HG03469 (cell line): ENCODE results near the gene MON2.
"Not testable (repeated sequence)": the region's sequence is repeated elsewhere in the genome, so short reads cannot be mapped to it uniquely, and the experiment has no call there.

Experiments
- ATAC-seq: cut with Tn5 transposase; IDR thresholded peaks from one replicate; pipeline ENCODE4 v1.9.1; 2021; ENCODE audit warnings: mild to moderate bottlenecking, moderate library complexity, moderate number of reproducible peaks; ENCODE audit not compliant: unreplicated experiment

Gene MON2

DNA sequence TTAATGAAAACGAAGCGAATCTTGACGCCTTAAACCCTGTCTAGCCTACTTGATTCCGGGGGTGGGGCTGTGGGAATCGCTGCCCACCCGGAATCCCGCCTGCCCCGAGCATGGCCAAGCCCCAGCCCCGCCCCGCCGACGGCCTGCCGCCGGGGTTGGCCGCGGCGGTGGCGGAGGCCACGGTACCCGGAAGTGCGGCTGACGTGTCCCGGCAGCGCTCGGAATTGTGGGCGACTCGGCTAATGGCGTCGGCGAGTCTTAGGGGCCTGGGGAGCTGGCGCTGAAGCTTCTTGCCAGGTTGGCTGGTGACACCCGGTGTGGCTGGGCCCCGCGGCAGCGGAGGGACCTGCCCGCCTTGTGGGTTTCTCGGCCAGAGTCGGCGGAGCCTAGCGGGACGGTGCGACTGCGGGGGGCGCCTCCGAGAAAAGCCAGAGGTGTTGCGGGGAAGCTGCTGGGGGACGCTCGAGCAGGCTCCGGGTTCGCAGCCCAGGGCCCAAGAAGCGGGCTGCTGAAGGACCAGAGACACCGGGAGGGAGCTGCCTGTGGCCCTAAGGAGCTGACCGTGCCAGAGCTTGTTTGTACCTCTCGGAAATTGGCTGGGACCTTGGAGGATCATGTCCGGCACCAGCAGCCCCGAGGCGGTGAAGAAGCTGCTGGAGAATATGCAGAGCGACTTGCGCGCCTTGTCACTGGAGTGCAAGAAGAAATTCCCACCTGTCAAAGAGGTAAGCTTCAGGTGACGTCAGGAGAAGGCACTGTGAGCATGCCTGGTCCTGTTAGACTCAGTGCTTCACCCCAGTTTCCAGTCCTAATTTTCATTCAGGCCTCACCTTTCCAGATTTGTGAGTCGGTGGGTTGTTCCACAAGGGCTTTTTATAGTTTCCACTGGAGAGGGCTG is at the start of gene MON2:
Gene MON2 (plus strand): TSS at position 233 of the 898 bp plus-strand sequence. CDS start 382 bp downstream, at position 615.
- ATAC-seq, result peak; percentile 87

GRCh38 chr12:62426089-62426488 is 40.5 kb upstream of the MON2 start:
- ATAC-seq, result no peak

- ATAC-seq, result no peak
Observed at GRCh38 chr12:62429457-62429856, 37.2 kb upstream of the MON2 start.

DNA sequence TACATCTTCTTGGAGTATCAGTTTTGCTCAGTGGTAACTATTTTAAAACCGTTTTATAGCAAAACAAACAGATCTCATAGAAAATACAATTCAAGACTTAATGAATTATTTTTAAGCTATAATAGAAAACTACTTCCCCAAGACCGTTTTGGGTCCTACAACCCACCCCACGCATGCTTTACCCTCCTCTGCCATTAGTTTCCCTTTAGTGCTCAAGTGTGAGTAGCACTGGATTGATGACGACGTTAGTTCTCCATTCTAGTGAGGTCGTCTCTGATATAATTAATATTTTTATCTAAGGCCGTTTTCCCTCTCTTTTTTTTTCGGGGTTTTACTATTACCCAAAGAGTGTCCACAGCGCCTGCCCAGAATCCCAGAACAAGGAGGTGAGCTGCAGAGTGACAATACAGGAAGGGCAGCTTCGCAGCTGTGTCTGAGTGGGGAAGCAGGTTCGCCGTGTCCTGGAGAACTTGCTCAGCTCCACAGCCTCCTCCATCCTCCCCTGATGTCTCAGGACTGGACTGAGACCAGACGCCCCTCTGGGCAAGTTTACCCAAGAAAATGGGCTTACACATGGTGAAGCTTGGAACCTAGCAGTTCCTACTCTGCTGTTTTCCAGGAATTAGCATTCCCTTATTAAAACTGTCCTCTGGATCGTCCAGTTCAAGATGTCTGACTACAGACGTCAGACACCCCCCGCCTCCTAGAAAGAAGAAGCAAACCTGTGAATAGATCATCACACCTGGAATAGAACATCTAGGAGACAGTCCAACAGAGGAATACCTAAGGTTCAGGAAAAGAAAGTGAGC is 31.9 kb upstream of the MON2 start:
- ATAC-seq, result no peak

DNA sequence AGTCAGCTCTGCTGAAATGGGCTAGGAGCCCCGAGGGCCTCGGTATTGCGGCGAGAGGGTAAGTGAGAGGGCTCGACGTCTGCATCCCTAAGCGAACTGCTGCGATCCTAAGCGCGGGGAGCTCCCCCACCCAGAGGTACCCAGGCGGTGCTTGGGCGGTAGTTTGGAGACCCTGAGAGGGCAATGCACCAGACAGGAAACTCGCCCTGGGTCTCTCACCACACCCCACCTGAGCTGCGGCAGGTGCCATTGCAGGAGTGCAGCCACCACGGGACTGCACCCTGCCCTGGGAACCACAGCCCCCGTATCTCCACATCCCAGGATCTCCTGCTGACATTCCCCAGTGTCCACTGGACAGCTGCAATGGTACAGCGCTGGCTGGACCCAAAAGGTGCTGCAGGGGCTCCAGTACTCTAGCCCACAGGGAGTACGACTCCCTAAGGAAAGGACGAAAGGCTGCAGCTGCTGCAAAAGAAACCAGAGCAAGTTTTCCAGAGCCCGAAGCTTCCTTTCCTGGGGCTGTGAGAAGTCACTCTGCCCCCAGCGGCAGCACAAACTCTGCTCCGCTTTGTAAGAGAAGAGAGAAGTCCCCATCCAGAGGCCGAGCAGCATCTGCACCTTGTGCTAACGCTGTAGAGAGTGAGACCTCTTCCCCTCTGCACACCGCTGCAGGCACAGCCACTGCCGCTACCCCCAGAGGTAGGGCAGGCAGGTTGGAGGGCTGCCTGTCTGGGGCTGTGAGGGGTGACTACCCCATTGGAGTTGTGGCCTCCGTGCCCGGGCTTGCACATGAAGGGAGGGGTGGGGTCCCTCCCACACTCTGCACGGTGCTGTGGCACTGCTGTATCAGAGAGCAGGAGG is 31.1 kb upstream of the MON2 start:
- peak; percentile 76 for ATAC-seq

GRCh38 chr12:62436164-62436503 is 30.5 kb upstream of the MON2 start:
- ATAC-seq, result no peak

- ATAC-seq, result no peak
Observed at GRCh38 chr12:62438098-62438692, 28.4 kb upstream of the MON2 start.

- ATAC-seq, result no peak
Observed at GRCh38 chr12:62446754-62447452, 19.7 kb upstream of the MON2 start.

- ATAC-seq, result no peak
Observed at GRCh38 chr12:62448436-62448835, 18.2 kb upstream of the MON2 start.

- ATAC-seq, result not testable (repeated sequence)
Observed at GRCh38 chr12:62455429-62455828, 11.2 kb upstream of the MON2 start.

DNA sequence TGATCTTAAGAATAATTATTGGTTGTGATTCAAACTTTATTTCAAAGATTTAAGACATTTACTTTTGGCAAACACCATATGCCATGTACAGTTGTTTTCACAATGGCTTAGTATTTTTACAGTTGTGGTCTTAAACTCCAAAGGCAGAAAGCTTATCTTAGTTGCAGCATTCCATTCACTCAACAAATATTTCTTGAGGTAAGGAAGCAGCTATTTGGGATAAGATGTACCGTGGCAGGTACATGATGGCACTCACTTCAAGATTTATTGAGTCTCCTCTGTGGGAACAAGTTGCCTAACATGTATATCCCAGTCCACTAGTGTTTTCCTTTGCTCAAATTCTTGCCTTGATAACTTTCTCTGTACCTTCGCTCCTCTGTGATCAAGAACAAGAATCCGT is 8.0 kb upstream of the MON2 start:
- no peak for ATAC-seq

DNA sequence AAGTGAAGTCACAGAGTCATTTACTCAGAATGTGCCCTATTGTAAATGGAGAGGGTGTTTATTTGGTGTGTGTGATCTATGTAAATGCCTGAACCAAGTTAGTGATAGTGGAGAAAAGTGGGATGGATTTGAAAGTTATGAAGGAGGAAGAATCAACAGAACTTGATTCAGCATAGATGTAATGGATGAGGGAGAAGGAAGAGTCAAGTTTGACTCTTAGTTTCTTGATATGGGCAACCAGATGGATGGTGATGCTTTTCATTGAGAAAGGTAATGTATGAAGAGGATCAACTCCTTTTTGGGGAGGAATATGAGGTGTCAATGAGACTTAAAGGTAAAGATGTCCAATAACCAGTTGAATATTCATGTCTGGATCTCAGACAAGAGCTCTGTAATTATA is 6.7 kb upstream of the MON2 start:
- ATAC-seq, result no peak

GRCh38 chr12:62461171-62461837 is 5.3 kb upstream of the MON2 start:
- not testable (repeated sequence) for ATAC-seq

- not testable (repeated sequence) for ATAC-seq
Observed at GRCh38 chr12:62463252-62463651, 3.4 kb upstream of the MON2 start.

GRCh38 chr12:62466018-62466593 is 520 bp upstream of the MON2 start:
- peak; percentile 22 for ATAC-seq

DNA sequence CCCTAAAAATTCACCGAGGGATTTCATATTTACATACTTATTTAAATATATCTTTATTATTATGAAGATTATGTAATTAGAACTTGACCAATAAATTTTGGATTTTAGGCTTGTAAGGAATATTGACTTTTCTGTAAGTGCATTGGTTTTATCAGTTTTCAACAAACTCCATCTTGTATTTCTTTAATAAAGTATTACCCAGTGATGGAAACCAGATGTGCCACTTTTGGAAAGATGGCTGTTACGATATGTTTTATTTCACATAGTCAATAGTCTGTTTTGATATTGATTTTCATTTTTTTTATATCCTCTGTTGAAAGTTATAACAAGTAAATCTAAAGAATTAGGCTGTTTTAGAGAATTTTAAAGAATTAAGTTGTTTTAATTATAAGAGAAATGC is 1.8 kb downstream of the MON2 start:
- ATAC-seq, result no peak

- ATAC-seq, result no peak
Observed at GRCh38 chr12:62468935-62469334, 2.3 kb downstream of the MON2 start.

GRCh38 chr12:62469704-62470103 is 3.1 kb downstream of the MON2 start:
- ATAC-seq, result no peak

DNA sequence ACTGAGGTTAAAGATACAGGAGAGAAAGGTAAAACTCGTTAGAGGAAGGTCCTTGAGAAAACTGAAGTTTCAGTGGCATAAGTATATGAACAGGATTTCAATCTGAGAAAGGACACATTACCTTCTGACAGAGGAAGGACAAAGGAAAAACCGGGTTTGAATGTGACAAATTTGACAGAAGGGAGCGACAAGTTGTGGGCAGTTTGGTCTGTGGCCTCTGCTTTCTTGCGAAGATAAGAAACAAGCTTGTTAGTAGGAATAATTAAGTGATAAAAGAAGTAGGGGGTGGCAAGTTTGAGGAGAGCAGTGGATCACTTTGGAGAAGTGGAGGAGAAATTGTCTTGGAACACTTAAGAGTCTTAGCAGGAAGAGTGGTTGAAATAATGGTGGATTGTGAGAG is 5.1 kb downstream of the MON2 start:
- ATAC-seq, result no peak
